Omental fat pad (tissue), 4 donors: Measurements from ENCODE around the gene GALNT6. TPM values are rescaled to one million over a fixed set of nuclear protein-coding genes. Genes with fewer than 3 reads are reported as not detected.

Experiments
- ATAC-seq: fragments of 150-250 bp; one replicate; pipeline ENCODE4 v1.9.1; 2016; ENCODE audit warnings: mild to moderate bottlenecking, moderate library complexity; ENCODE audit not compliant: low FRiP score
- DNase-seq: peaks from one replicate; pipeline ENCODE4 v3.0.0-alpha.2; 2019; ENCODE audit warnings: low spot score
- CTCF ChIP-seq, 3 donors: fragments of 450-650 bp; IDR thresholded peaks; one replicate each; pipeline ENCODE4 v1.5.1; 2016 to 2017; ENCODE audit warnings: antibody characterized with exemption in 3 of 3, mild to moderate bottlenecking in 3 of 3, moderate library complexity in 2 of 3
- total RNA-seq, 4 donors: library from RNA; depleted of rRNA; stranded (reverse); fragments of >200 nt; gene quantifications; one replicate each; pipeline ENCODE4 v1.1.0, GENCODE V29; 2016

GALNT6 gene
- total RNA-seq, 4 donors from 2014 or later: 4.2 to 12.9 (median 10.7) TPM

DNA sequence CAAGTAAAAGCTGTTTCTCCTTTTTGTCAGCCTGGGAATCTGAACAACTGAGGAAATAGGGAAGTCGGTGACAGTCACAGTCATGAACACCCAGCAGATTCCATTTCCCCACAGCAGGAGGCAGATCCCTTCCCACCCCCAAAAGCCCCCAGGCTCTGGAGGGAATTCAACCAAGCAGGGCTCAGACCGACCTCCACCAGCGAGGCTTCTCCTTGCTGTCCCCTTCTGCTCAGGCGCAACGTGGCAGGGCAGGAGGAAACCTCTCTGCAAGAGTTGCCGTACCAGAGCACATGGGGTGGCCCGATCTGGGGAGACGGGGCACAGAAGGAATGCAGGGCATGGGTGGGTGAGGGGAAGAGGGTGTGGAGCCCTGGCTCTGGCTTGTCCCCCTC, 319 bp downstream of the GALNT6 start:
- peak; percentile 28 for ATAC-seq
- DNase-seq: no peak
- no peak for TF ChIP-seq CTCF (IDR thresholded peaks at IDR 0.05)

DNA sequence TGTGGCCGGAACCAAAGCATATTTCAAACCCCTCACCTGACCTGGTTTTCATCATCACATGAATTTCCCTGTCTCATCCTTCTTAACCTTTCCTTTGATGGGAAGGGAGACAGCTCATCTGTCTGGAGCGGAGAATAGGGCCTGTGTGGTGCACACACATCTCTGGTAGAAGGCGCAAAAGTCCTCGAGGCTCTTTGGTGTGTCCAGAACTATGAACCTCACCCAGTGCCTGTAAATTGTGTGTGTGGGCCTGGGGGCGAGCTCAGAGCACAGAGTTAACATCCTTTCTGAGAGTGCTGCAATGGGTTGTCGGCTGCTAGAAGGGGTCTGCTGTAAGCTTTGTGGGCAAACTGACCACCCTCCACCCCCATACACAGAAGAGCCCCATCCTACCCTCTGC, 749 bp downstream of the GALNT6 start:
- DNase-seq (no peak), ATAC-seq (no peak)
- TF ChIP-seq CTCF (IDR thresholded peaks at IDR 0.05): no peak

- no peak for TF ChIP-seq CTCF (IDR thresholded peaks at IDR 0.05)
- no peak for DNase-seq
- no peak for ATAC-seq
Observed at GRCh38 chr12:51389302-51389999, 1.8 kb downstream of the GALNT6 start.

GRCh38 chr12:51388846-51389245, 2.4 kb downstream of the GALNT6 start:
- ATAC-seq: no peak

GRCh38 chr12:51388069-51388799, 3.0 kb downstream of the GALNT6 start:
- no peak for TF ChIP-seq CTCF (IDR thresholded peaks at IDR 0.05)
- no peak for DNase-seq
- ATAC-seq: no peak

More at GRCh38 chr12:51388846-51389245, 2.4 kb downstream of the GALNT6 start:
- DNase-seq: no peak
- no peak for TF ChIP-seq CTCF (IDR thresholded peaks at IDR 0.05)

DNA sequence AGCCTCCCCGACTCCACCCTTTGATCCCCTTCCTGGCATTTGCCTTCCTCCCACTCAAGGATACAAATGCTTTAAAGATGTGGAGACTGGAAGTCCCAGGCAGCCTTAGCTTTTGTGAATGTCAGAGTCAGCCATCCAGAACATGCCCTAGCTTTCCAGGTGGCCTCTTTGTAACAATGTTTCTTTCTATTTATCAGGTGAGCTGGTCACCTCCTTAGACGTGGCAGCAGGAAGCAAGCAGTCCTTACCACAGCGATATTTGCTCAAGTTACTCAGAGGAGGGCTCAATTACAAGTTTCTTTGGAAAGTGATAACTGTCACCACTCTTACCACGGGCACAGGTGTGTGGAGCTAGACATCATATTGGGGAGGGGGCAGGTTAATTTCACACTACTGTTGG, 4.9 kb downstream of the GALNT6 start:
- DNase-seq (no peak), ATAC-seq (no peak)
- TF ChIP-seq CTCF (IDR thresholded peaks at IDR 0.05): no peak
